Testis (tissue), 3 donors: ENCODE results near the gene HERC5. TPM values are rescaled to one million over a fixed set of nuclear protein-coding genes. Genes with fewer than 3 reads are reported as not detected.

Experiments
- DNase-seq: peaks from one replicate; pipeline ENCODE4 v3.0.0-alpha.2; 2019
- H3K27ac ChIP-seq, 2 donors: fragments of 200-600 bp; sonication (generic); one replicate each; pipeline ENCODE4 v1.5.1; 2019
- H3K27me3 ChIP-seq: fragments of 200-600 bp; sonication (generic); one replicate; pipeline ENCODE4 v1.5.1; 2019
- H3K36me3 ChIP-seq: fragments of 200-600 bp; sonication (generic); one replicate; pipeline ENCODE4 v1.5.1; 2017; ENCODE audit warnings: low read depth; ENCODE audit errors: missing control alignments
- H3K4me1 ChIP-seq: fragments of 200-600 bp; sonication (generic); one replicate; pipeline ENCODE4 v1.5.1; 2019
- H3K4me3 ChIP-seq, 2 donors: fragments of 200-600 bp; sonication (generic); one replicate each; pipeline ENCODE4 v1.5.1; 2017 to 2019
- H3K9me3 ChIP-seq: fragments of 200-600 bp; sonication (generic); one replicate; pipeline ENCODE4 v1.5.1; 2017
- POLR2A ChIP-seq: fragments of 450-650 bp; IDR thresholded peaks from one replicate; pipeline ENCODE4 v1.6.1; 2017; ENCODE audit warnings: antibody characterized with exemption, mild to moderate bottlenecking, moderate library complexity
- WGBS, 2 donors: methylation state at CpG; one replicate each; pipeline ENCODE4 v1.1.5; 2018; 5-methylcytosine and 5-hydroxymethylcytosine counted together
- intact Hi-C: fragments of 100-400 bp; cut with DNase I; formaldehyde crosslinking; loops from one replicate; pipeline ENCODE4 v1.15.1; 2023; ENCODE audit warnings: low total_unique reads
- polyA plus RNA-seq: library from polyadenylated mRNA; stranded (reverse); fragments of 350-450 nt; fragmentation: Illumina TruSeq; extraction: RNeasy Lipid Tissue Mini Kit (QIAGEN cat#74804); gene quantifications from one replicate; pipeline ENCODE4 v1.2.3, GENCODE V29; 2014; ENCODE audit warnings: low read depth, low replicate concordance; ENCODE audit not compliant: insufficient read depth
- total RNA-seq, 2 donors: library from RNA; depleted of rRNA; stranded (reverse); fragments of >200 nt; gene quantifications; one replicate each; pipeline ENCODE4 v1.2.3, GENCODE V29; 2016
- TF ChIP-seq, protein P1 (sequence below), 3 experiments: fragments of 450-650 bp in 2 of 3; fragments of 200-600 bp in 1 of 3; sonication (generic) in 1 of 3; IDR thresholded peaks; one replicate each; pipeline ENCODE4 v1.5.1; 2016 to 2019; ENCODE audit warnings: antibody characterized with exemption in 3 of 3, mild to moderate bottlenecking in 2 of 3, moderate library complexity in 1 of 3

The HERC5 gene
- total and polyA plus RNA-seq, 3 donors from 2014 or later, result 72.6 to 127 (median 111) TPM

DNA sequence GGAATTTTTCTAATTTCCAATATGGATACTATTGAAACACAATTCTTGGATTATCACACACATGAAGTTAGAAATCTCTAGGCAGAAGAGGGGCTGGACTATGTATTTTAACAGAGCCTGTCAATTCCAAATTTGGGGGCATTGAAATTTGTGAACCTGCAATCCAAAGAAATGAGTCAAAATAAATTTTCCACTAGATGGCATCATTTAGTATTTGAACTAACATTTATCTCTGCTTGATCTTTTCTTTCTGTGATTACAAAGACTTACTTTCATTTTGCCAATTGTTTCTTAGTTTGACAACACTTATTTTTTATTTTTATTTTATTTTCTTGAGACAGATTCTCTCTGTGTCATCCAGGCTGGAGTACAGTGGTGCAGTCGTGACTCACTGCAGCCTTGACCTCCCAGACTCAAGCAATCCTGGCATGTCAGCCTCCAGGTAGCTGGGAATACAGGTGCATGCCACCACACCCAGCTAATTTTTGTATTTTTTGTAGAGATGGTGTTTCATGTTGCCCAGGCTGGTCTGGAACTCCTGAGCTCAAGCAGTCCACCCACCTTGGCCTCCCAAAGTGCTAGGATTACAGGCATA is 69.4 kb downstream of the HERC5 start:
- intact Hi-C loops, result loop anchor here (5.0 kb wide), 1 partner anchor 136 kb away; no protein-coding TSS in a partner anchor
- TF ChIP-seq, protein P1, sequence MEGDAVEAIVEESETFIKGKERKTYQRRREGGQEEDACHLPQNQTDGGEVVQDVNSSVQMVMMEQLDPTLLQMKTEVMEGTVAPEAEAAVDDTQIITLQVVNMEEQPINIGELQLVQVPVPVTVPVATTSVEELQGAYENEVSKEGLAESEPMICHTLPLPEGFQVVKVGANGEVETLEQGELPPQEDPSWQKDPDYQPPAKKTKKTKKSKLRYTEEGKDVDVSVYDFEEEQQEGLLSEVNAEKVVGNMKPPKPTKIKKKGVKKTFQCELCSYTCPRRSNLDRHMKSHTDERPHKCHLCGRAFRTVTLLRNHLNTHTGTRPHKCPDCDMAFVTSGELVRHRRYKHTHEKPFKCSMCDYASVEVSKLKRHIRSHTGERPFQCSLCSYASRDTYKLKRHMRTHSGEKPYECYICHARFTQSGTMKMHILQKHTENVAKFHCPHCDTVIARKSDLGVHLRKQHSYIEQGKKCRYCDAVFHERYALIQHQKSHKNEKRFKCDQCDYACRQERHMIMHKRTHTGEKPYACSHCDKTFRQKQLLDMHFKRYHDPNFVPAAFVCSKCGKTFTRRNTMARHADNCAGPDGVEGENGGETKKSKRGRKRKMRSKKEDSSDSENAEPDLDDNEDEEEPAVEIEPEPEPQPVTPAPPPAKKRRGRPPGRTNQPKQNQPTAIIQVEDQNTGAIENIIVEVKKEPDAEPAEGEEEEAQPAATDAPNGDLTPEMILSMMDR (IDR thresholded peaks at IDR 0.05), result peak in 1 of 3 experiments; percentile 35
- TF ChIP-seq POLR2A, result no peak
- WGBS, 2 donors, result 46 to 55% methylated on average over 1 of the region's 1 CpG

DNA sequence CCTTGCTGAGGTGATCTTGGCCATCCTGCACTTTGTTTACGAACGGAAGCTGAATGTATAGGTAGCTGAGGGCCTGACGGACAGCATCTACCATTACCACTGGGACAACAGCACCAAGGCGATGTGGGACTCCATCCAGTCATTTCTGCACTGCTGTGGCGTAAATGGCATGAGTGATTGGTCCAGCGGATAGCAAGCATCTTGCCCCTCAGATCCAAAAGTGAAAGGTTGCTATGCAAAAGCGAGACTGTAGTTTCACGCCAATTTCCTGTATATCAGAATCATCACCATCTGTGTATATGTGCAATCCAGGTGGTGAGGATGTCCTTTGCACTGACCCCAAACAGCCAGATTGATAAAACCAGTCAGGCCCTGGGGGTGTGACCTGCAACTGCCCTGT is 70.9 kb downstream of the HERC5 start:
- no peak overlapping the region for H3K27ac ChIP-seq
- H3K4me3 ChIP-seq, result no peak overlapping the region
- intact Hi-C loops, result loop anchor here (5.0 kb wide), 1 partner anchor 135 kb away; no protein-coding TSS in a partner anchor
- no peaks in the 10 kb centered on the region for H3K9me3 ChIP-seq
- no peaks in the 10 kb centered on the region for H3K36me3 ChIP-seq
- H3K4me1 ChIP-seq, result no peaks in the 10 kb centered on the region
- no peak for DNase-seq
- no peak for TF ChIP-seq POLR2A
- TF ChIP-seq, protein P1 (IDR thresholded peaks at IDR 0.05), result no peak
- WGBS, 2 donors, result 93 to 97% methylated on average over 7 to 8 of the region's 8 CpGs
- no peaks in the 10 kb centered on the region for H3K27me3 ChIP-seq

More for the DNA sequence above, 69.4 kb downstream of the HERC5 start:
- Histone ChIP-seq H3K27ac (no peak overlapping the region), H3K36me3 (no peaks in the 10 kb centered on the region), H3K4me3 (no peak overlapping the region), H3K4me1 (peaks cover 11% of the 10 kb centered on the region), H3K27me3 (no peaks in the 10 kb centered on the region), H3K9me3 (no peaks in the 10 kb centered on the region)
- DNase-seq, result no peak

DNA sequence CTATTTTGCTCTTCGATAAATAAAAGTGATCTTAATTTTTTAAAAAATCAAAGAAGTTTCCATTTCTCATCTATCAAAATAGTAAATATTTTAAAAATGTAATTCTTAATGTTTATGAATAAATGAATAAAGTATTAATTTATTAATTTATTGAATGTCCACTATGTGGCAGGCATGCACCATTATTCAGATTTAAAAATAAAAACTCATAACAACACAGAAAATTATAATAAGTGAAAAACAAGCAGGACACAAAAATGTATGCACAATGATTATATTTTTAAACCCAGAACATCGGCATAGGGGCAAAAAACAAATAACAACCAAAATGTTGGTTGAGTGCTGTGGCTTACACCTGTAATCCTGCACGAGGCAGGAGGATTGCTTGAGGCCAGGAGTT is 71.9 kb downstream of the HERC5 start:
- no peak for DNase-seq
- intact Hi-C loops, result loop anchor here (5.0 kb wide), 1 partner anchor 133 kb away; no protein-coding TSS in a partner anchor
- WGBS, 2 donors, result 82 to 86% methylated on average over 3 of the region's 3 CpGs
- Histone ChIP-seq H3K9me3 (no peaks in the 10 kb centered on the region), H3K27ac (no peak overlapping the region), H3K27me3 (no peaks in the 10 kb centered on the region), H3K4me3 (no peak overlapping the region), H3K4me1 (no peaks in the 10 kb centered on the region), H3K36me3 (no peaks in the 10 kb centered on the region)
- TF ChIP-seq, protein P1 (IDR thresholded peaks at IDR 0.05), result peak in 1 of 3 experiments; percentile 30
- TF ChIP-seq POLR2A, result no peak

DNA sequence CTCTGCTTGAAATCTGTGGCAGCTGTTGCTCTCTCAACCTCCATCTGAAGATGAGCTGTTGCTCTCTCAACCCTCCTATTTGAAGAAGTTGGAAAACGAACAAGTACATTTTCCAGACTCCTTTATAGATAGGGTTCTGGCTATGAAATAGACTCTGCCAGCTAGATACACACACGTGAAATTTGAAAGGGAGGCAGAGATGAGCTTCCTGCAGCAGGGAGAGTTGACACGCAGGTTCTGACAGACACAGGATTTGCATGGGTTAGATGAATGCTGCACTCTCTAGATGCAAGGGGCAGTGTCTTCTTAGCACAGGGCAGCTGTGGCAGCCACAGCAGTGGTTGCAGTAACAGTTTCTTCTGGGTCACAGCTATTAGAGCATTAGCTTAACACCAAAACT is 74.6 kb downstream of the HERC5 start:
- no peaks in the 10 kb centered on the region for H3K27me3 ChIP-seq
- no peaks in the 10 kb centered on the region for H3K36me3 ChIP-seq
- intact Hi-C loops, result no loop called here
- H3K27ac ChIP-seq, result no peak overlapping the region
- TF ChIP-seq, protein P1 (IDR thresholded peaks at IDR 0.05), result no peak
- no peak for TF ChIP-seq POLR2A
- no peaks in the 10 kb centered on the region for H3K9me3 ChIP-seq
- H3K4me3 ChIP-seq, result no peak overlapping the region
- H3K4me1 ChIP-seq, result no peaks in the 10 kb centered on the region
- DNase-seq, result no peak
- 68 to 79% methylated on average over 3 of the region's 3 CpGs for WGBS, 2 donors
